ENCODE data around the gene VWC2L.

The VWC2L gene

DNA sequence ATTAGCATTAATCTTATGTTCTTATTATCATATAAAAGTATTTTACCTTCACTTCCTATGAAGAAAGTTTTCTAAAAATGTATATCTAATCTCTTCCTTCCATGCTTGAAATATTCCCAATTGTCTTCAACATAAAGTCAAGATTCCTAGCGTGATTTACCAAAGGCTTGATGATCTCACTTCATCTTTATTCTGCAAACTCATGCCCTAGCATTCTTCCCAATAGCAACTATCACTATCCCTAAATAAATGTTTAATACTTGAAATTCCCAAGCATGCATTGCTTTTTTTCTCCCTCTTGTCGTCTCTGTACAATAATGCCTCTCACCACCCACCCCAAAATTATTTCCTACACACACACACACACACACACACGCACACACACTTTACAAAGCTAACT, 125.8 kb downstream of the VWC2L start:
- no peak for DNase-seq (ENCODE audit: low read depth in 1 of 2, low spot score in 1 of 2)

DNA sequence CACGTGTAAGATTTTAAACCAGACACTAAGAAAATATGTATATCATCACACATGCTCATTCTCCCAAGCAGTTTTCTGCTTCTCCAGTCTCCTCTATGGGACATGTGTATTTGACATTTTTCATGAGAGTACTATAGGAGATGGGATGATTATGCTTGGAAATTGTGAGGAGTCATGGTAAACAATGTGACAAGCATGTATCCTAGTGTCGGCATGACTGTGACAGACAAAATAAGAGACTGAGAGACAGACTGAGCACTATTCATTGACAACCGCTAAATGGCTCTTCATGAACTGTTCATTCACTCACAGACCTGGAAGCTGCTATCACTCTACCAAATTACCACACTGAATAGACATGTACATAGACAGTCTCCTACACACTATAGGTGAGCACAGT, 127.1 kb downstream of the VWC2L start:
- no peak for DNase-seq (ENCODE audit: low read depth in 1 of 2, low spot score in 1 of 2)

DNA sequence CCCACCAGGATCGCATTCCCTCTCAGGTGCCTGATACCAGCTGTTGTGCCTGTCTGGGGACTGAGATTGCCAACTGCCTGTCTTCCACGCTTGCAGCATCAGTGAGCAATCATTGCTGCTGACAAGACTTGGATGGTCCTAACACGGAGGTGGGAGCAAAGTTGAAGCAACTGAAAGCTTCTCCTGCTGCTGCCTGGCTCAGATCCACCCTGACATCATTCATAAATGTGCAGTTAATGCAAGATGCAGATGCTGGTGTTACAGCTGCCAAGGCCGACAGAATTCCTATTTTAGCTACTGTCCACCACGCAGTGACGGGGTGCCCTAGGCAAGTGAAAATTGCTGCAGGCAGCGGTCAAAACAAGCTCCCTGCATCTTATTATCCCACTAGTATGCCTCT, 131.4 kb downstream of the VWC2L start:
- DNase-seq (ENCODE audit: low read depth in 1 of 2, low spot score in 1 of 2) = no peak

DNA sequence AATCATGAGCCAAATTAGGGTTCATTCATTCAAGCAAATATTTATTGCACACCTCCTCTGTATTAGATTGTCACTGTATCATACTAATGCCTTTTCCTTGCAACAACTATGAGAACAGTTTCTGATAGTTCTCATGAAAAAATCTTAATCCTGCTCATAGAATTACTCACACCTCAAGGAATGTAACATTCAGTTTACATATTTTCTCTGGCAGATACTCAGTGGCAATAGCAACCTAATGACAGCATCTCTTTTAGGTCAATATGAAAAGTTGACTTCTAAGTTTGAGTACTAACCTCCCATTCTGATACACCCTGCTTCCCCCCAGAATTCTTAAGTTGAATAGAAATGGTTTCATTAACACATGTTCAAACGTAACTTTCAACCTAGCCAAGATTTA, 132.0 kb downstream of the VWC2L start:
- DNase-seq (ENCODE audit: low read depth in 1 of 2, low spot score in 1 of 2) = no peak

DNA sequence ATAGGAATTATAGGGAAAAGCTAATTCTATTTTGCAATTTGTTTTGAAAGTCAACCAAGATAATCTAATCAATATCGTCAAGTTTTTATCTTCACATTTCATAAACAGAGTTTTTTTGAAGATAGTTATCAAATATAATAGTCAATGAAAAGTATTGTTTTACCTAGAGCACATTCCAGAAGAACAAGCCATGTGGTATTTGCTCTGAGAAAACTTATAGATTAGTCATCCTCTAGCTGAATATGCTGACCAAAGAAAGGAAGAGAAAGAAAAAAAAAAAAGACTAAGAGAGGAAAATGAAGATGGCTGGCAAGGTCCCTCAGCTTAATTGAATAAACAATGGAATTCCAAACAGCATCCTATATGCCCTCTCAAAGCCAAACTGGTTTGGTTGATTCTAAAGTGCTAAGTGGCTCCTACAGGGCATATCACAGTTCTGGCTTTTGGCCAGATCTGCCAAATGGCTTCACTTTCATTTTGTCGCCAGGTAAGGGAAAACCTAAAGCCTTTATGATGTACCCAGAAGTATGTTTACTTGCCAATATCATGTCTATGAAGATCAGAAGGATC, 132.6 kb downstream of the VWC2L start:
- DNase-seq (ENCODE audit: low read depth in 1 of 2, low spot score in 1 of 2) = no peak

DNA sequence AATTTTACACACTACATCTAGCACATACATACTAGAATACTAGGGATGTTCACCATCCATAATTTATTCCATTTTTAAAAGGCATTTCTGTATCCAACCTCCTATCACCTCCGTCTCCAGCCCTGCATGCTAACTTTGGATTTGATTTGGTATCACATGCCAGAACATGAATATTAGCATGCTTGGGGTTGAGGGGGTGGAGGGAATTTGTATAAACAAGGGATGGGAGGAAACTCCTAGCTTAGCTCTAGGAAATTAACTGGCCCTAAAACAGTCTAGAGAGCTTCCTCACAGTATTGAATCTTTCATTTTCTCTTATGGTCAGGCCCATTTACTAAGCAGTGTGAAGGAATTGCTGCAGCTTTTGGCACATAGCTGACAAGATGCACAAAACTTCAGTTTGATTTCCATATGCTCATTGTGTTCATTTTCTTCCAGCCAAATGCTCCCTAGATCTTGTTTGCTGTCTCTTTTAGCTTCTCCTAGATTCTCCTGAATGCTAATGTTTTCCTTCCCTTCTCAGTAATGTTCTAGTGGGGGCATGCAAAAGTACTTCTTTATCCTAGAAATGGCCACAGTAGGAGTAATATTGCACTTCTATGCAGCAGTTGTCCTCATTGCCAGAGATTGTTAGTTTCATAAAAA, 135.2 kb downstream of the VWC2L start:
- no peak for DNase-seq (ENCODE audit: low read depth in 1 of 2, low spot score in 1 of 2)

DNA sequence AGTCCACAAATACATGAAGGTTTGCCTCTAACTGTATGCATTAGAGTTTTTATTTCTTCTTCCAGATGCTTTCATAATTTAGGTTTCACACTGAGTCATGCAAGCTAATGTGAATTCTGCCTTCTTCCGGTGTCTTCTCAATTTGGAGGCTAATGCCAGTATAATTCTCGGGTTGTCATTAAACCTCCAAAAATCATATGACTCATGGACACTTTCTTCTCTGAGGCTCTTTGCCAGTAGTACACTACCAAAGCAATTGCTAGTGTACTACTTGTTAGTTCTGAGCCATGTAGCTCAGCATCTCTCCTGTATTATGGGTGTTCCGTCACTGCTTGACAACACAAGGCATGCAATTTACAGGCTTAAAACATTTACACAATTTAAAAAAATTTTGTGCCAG, 137.1 kb downstream of the VWC2L start:
- no peak for DNase-seq (ENCODE audit: low read depth in 1 of 2, low spot score in 1 of 2)

DNA sequence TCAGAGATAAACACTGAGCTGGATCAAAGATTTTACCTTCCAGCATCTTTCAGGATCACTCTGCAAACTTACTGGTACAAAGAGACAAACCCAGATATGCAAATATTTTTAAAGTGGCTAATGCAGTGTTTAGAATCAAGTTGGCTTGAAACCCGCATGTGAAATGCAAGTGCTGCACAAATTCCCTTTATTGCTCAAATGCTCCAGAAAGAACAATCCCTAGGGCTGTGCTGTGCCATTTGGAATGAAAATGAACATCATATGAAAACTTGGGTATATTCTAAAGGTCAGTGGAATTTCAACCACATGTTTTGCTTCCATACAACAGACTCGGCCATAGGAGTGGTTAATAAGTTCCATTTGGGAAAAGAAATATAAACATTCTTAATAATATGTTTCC, 139.1 kb downstream of the VWC2L start:
- no peak for DNase-seq (ENCODE audit: low read depth in 1 of 2, low spot score in 1 of 2)

DNA sequence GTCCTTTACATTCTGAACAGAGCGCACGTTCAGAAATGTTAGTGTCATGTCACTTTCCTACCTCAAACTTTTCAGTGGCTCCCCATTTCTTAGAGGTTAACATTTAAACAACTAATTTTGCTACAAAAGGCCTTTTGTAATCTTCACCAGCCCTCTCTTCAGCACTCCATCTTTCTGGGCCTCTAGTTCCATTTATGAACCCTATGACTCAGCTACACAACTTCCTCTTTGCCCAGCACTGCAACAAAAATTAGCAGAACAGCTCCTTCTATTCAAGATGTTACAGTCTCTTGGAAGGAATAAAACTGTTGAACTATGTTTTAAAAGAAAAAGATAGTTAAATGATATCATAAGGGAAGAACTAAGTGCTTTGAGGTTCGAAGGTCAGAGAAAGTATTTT, 139.9 kb downstream of the VWC2L start:
- no peak for DNase-seq (ENCODE audit: low read depth in 1 of 2, low spot score in 1 of 2)

DNA sequence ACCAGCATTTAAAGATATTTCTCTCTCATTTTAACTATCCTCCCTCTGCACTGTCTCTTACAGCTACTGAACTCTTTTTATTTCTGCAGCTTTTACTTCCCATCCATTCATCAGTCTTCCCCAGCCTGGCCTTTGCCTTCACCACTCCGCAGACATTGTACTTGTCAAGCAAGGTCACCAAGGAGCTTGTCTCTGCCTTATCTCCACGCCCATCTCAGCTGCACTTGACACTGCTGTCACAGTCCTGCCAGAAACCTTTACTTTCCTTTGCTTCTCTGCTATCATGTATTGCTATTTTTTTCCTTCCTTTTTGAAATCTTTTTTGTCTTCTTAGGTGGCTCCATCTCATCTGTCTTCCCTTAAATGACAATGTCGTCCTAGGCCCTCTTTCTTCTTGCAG, 147.0 kb downstream of the VWC2L start:
- DNase-seq (ENCODE audit: low read depth in 1 of 2, low spot score in 1 of 2) = no peak

DNA sequence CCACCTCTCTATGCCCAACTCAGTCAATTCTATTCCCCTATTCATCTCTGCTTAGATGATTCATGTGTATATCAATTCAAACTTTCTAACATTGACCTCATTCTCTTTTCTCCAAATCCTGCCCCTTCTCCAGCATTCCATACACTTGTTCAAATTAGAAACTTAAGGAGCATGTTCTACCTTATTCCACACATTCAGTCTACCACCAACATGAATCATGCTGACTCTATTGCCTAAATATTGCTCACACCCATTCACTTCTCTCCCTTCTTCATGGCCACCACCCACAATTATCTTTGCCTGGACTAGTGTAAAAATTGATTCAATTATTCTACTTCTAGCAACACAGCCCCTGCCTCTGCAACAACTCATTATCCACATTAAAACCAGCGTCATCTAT, 147.5 kb downstream of the VWC2L start:
- DNase-seq (ENCODE audit: low read depth in 1 of 2, low spot score in 1 of 2) = no peak

DNA sequence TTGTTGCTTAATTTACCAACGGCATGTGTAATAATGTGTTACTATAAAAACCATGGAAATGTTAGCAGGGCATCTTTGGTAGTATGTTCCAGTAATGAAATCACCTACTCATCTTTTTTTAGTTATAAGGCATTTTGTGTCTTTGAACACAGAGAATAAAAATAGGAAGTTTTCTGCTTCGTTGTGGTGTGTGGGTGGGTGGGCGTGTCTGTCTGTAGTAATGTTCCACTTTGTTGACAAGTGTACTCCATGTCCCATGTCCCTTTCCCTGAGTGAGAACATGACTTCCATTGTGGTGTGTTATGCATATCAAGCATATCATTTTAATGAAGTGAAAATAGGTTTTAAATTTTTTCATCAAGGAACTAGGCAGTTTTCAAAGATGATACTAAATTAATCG, 149.3 kb downstream of the VWC2L start:
- no peak for DNase-seq (ENCODE audit: low read depth in 1 of 2, low spot score in 1 of 2)

DNA sequence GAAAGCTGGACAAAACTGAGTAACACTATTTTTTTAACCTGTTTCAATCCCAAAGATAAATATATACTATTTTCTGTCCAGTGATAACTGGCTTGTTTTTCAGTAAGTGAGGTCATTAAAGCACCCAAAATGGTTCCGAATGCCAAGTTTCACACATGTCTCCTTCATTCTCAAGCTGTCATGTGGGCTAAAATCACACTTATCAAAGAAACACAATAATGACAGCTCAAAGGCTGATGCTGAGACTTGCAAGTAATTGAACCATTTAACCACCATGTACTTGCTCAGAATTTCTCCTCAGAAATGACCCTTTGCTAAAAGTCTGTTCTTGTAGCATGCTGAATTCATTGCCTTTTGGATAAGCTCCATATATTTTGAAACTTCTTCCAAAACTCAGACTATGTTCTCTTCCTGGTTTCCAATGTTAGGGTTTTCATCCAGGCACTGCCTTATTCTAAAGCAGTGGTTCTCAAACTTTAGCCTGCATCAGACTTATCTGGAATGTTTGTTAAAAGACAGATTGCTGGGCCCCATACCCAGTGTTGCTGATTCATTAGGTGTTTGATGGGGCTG, 149.8 kb downstream of the VWC2L start:
- no peak for DNase-seq (ENCODE audit: low read depth in 1 of 2, low spot score in 1 of 2)

DNA sequence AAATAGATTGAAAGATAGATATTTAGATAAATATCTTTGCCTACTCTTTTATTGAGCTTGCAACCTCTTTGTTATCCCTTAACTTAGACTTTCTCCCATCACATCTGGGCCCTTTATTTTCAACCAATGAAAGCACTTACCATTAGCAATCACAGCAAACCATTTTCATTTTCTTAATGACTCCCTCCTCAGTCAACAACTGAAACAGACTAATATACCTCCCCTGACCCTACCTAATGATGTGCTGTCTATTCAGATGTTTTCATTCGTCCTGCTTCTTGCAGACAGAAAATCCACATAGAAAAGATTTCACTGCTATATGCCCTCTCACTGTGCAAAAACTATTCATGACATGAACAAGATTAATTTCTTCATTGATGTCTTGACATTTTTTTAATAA, 154.4 kb downstream of the VWC2L start:
- DNase-seq (ENCODE audit: low read depth in 1 of 2, low spot score in 1 of 2) = no peak

DNA sequence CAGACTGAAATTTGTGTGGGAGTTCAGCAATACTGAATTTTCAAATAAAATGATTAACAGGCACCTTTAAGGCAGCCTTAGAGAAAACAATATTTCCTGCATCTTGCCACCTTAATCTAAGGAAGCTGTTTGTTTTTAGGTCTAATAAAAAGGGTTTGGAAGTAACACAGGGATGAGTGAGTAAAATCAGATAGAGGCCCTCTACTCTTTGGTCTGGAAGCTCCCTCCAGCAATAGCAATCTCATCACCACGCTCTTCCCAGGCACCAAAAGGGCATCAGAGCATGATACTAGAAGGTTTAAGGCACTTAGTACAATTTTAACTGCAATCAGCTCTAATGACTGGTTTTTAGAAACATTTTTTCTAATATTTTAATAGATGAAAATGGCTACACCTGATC, 155.6 kb downstream of the VWC2L start:
- no peak for DNase-seq (ENCODE audit: low read depth in 1 of 2, low spot score in 1 of 2)

DNA sequence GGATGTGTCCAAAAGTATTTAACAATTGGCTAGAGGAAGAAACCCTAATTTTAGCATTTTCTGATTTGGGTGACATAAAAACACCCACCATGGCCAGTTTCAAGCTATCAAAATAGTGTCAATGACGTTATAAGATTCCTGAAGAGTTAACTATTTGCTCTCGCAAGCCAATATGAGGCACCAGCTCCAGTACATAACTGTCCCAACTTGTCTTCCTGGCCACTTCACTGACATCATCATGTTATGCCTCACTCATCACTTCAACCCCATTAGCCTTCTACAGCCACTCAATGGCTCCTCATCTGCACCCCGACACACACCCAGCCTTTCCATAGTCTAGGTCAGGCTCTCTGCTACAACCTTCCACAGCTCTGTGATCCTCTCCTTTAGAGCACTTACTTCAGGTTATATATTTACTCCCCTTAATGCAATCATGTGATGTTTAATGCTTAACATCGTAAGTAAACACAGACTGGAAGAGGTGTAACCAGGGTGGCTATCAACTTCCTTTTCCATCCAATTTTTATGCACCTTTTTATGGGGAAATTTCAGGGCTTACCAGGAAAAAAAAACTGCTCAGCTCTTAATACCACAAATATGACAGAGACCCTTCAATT, 158.7 kb downstream of the VWC2L start:
- no peak for DNase-seq (ENCODE audit: low read depth in 1 of 2, low spot score in 1 of 2)

DNA sequence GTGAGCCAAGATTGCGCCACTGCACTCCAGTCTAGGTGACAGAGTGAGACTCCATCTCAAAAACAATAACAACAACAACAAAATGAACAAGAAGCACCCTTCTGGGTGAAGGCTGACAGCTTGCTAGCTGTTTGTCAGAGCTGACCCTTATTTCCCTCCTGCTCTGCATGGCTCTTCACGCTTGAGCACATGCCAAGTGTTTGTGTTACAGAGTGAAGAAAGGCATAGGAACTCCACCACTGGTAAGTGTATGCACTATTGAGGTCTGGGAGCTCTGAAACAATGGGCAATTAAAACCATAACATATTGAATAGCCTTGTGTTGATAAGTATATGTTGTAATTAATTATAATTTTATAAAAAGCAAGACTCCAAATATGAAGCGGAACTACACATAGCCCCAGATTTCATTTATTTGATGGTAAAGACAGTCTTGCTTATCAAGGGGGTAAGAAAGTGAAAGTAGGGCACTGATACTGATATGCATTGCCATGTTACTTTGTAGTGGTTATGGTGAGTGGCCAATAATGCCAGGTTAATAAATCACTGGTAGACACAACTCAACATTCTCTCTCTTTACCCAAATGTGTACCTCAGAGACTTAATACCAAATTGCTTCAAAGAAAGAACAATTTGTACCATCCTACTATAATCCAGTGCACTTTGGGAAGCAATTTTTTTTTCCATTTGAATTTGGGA, 163.4 kb downstream of the VWC2L start:
- no peak for DNase-seq (ENCODE audit: low read depth in 1 of 2, low spot score in 1 of 2)

DNA sequence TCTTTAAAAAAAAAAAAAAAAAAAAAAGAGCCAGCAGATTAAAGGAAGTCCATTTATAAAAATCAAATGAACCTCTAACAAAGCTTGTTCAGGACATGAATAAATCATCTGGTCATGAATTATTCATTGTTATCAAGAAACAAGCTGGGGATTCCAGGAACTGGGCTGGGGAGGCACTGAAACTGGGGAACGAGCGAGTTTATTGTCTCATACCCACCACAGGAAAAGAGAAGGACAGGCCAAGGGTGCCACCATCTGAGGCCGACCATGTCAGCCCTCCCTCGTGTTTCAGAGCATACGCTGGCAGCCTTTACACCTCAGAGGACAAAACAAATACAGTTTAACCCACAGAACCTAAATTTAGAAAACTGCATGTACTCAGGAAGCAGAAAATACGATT, 164.2 kb downstream of the VWC2L start:
- DNase-seq (ENCODE audit: low read depth in 1 of 2, low spot score in 1 of 2) = no peak

DNA sequence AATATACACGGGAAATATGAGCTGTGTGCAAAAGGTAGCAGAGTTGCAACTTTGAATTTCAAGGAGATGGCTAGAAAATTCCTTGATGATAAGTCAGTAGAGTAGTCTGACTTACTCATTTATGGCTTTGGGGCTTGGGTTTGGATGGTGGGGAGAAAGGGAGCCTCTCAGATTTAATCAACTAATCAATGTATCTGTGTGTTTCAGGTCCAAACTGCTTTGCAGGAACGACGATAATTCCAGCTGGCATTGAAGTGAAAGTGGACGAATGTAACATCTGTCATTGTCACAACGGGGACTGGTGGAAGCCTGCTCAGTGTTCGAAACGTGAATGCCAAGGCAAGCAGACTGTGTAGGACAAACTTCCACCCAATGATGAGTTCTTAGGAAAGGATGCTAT, 164.6 kb downstream of the VWC2L start:
- DNase-seq (ENCODE audit: low read depth in 1 of 2, low spot score in 1 of 2) = no peak

DNA sequence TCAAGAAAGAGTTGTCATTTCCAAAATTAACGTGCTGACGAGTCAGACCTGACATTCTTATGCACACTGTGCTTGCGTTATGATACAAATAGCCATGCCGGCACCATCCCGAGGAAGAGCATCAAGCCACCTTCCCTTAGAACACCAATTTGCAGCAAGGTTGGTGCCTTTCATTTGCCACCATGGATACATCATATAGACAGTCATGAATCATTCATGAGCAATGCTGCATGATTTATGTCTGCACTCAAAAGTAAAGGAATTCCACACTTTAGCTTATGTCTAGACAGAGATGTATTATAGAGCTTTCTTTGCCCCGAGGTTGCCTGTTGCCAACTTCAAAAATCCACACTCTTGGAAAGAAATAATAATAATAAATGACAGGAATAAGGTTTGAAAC, 166.9 kb downstream of the VWC2L start:
- DNase-seq (ENCODE audit: low read depth in 1 of 2, low spot score in 1 of 2) = no peak

DNA sequence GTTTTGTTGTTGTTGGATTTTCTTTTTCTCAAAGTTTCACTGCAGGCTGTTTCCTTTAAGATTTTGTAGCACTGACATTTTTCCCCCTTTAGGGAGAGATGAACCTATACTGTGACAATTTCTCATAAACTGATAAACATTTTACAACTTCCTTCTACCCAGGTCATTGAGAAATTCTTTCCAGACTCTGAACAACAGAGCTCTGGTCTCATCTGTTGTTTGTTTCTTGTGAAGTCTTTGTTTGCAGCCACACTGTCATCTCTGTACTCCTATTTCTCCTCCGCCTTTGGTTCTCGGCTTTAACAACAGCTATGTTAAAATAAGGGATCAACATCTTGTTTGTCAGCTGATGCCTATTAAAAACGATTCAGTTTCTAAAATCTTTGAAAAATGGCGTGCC, 167.6 kb downstream of the VWC2L start:
- no peak for DNase-seq (ENCODE audit: low read depth in 1 of 2, low spot score in 1 of 2)

DNA sequence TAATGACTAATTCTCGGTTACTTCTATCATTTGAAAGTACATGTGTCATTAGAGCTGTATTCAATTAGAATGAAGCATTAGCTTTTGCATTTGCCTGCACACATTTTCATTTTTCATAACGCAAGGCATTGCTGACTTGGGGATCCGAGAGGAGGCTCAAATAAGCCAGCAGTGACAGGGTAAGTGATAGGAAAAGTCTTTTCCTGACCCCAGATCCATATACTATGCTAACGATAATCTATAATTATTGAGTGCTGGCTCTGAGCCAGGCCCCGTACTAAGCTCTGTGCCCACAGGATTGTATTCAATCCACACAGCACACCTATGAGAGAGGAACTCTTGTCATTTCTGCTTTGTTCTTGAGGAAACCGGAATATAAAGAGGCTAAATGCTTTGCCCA, 168.2 kb downstream of the VWC2L start:
- DNase-seq (ENCODE audit: low read depth in 1 of 2, low spot score in 1 of 2) = no peak
